Liver (tissue), 9 donors: ENCODE results near the gene SERPINB7. TPM values are rescaled to one million over a fixed set of nuclear protein-coding genes. Genes with fewer than 3 reads are reported as not detected.

ENCODE experiments used
- DNase-seq: peaks from one replicate; pipeline ENCODE4 v3.0.0-alpha.2; 2017; ENCODE audit warnings: low spot score
- H3K27ac ChIP-seq, 2 donors: one replicate each; pipeline ENCODE4 v1.7.0; 2013; ENCODE audit warnings: inconsistent platforms in 2 of 2, low read length in 2 of 2, control low read depth in 1 of 2, low read depth in 1 of 2, mild to moderate bottlenecking in 1 of 2
- H3K27me3 ChIP-seq, 4 donors: one replicate each; pipeline versions ENCODE4 v1.6.1 to v1.7.0; 2013; ENCODE audit warnings: low read length in 3 of 4, inconsistent platforms in 1 of 4, mild to moderate bottlenecking in 1 of 4, moderate library complexity in 1 of 4; ENCODE audit not compliant: control insufficient read depth in 4 of 4, insufficient read depth in 4 of 4
- H3K36me3 ChIP-seq, 4 donors: one replicate each; pipeline versions ENCODE4 v1.6.1 to v1.7.0; 2013; ENCODE audit warnings: low read length in 3 of 4, mild to moderate bottlenecking in 3 of 4, low read depth in 1 of 4, moderate library complexity in 1 of 4; ENCODE audit not compliant: control insufficient read depth in 4 of 4, insufficient read depth in 3 of 4
- H3K4me1 ChIP-seq, 4 donors: one replicate each; pipeline versions ENCODE4 v1.6.1 to v1.7.0; 2013; ENCODE audit warnings: low read length in 3 of 4, mild to moderate bottlenecking in 3 of 4, moderate library complexity in 1 of 4; ENCODE audit not compliant: control insufficient read depth in 4 of 4, insufficient read depth in 4 of 4
- H3K4me3 ChIP-seq, 3 donors: one replicate each; pipeline versions ENCODE4 v1.6.1 to v1.7.0; 2013; ENCODE audit warnings: low read length in 3 of 3, control low read depth in 1 of 3, low read depth in 1 of 3, mild to moderate bottlenecking in 1 of 3
- H3K9ac ChIP-seq, 2 donors: one replicate each; pipeline ENCODE4 v1.7.0; 2013; ENCODE audit warnings: low read length in 2 of 2, mild to moderate bottlenecking in 2 of 2, moderate library complexity in 2 of 2, control low read depth in 1 of 2, low read depth in 1 of 2
- H3K9me3 ChIP-seq, 4 donors: one replicate each; pipeline versions ENCODE4 v1.6.1 to v1.7.0; 2013; ENCODE audit warnings: low read length in 3 of 4; ENCODE audit not compliant: control insufficient read depth in 4 of 4
- ATF3 ChIP-seq: IDR thresholded peaks from 2 replicates; pipeline ENCODE4 v1.6.1; 2016; ENCODE audit warnings: antibody characterized with exemption
- CTCF ChIP-seq: fragments of 150-350 bp; IDR thresholded peaks from 2 replicates; pipeline ENCODE4 v1.5.1; 2017; ENCODE audit warnings: improper control_type of control experiment, low read depth, low read length; ENCODE audit not compliant: missing input control
- EGR1 ChIP-seq, 2 donors: IDR thresholded peaks; 2 replicates each; pipeline ENCODE4 v1.6.1; 2016 to 2018; ENCODE audit warnings: antibody characterized with exemption in 2 of 2, low read depth in 2 of 2
- FOXA1 ChIP-seq: IDR thresholded peaks from 2 replicates; pipeline ENCODE4 v1.6.1; 2016; ENCODE audit warnings: antibody characterized with exemption
- FOXA2 ChIP-seq: IDR thresholded peaks from 2 replicates; pipeline ENCODE4 v1.6.1; 2016; ENCODE audit warnings: antibody characterized with exemption
- GABPA ChIP-seq, 2 donors: IDR thresholded peaks in 1 of 2; conservative IDR thresholded peaks in 1 of 2; 2 replicates each; pipeline ENCODE4 v1.6.1; 2016; ENCODE audit warnings: antibody characterized with exemption in 2 of 2, mild to moderate bottlenecking in 1 of 2, moderate library complexity in 1 of 2
- HNF4A ChIP-seq, 2 donors: conservative IDR thresholded peaks; 2 replicates each; pipeline ENCODE4 v1.6.1; 2016; ENCODE audit warnings: antibody characterized with exemption in 2 of 2, mild to moderate bottlenecking in 2 of 2
- HNF4G ChIP-seq: IDR thresholded peaks from 2 replicates; pipeline ENCODE4 v1.6.1; 2016; ENCODE audit warnings: antibody characterized with exemption
- JUND ChIP-seq, 2 donors: IDR thresholded peaks; 2 replicates each; pipeline ENCODE4 v1.6.1; 2016; ENCODE audit warnings: antibody characterized with exemption in 2 of 2
- MAX ChIP-seq: IDR thresholded peaks from 2 replicates; pipeline ENCODE4 v1.6.1; 2016; ENCODE audit warnings: antibody characterized with exemption
- NR2F2 ChIP-seq: IDR thresholded peaks from 2 replicates; pipeline ENCODE4 v1.6.1; 2016; ENCODE audit warnings: antibody characterized with exemption
- RAD21 ChIP-seq, 2 donors: IDR thresholded peaks; 2 replicates each; pipeline ENCODE4 v1.6.1; 2016; ENCODE audit warnings: antibody characterized with exemption in 2 of 2, mild to moderate bottlenecking in 2 of 2
- REST ChIP-seq: IDR thresholded peaks from 2 replicates; pipeline ENCODE4 v1.6.1; 2016; ENCODE audit warnings: antibody characterized with exemption, mild to moderate bottlenecking
- RXRA ChIP-seq, 2 donors: IDR thresholded peaks; 2 replicates each; pipeline ENCODE4 v1.6.1; 2017 to 2018; ENCODE audit warnings: antibody characterized with exemption in 2 of 2, mild to moderate bottlenecking in 1 of 2
- SP1 ChIP-seq: IDR thresholded peaks from 2 replicates; pipeline ENCODE4 v1.6.1; 2018; ENCODE audit warnings: antibody characterized with exemption, mild to moderate bottlenecking
- TAF1 ChIP-seq: conservative IDR thresholded peaks from 2 replicates; pipeline ENCODE4 v1.6.1; 2016; ENCODE audit warnings: antibody characterized with exemption, mild to moderate bottlenecking
- YY1 ChIP-seq: IDR thresholded peaks from 2 replicates; pipeline ENCODE4 v1.6.1; 2016; ENCODE audit warnings: antibody characterized with exemption, mild to moderate bottlenecking
- ZBTB33 ChIP-seq: IDR thresholded peaks from 2 replicates; pipeline ENCODE4 v1.6.1; 2016; ENCODE audit warnings: antibody characterized with exemption
- WGBS: extraction: QIAGEN DNeasy Blood & Tissue Kit; methylation state at CpG from one replicate; pipeline ENCODE4 v1.1.7; 2013; 5-methylcytosine and 5-hydroxymethylcytosine counted together
- polyA plus RNA-seq, 2 donors: library from polyadenylated mRNA; stranded (reverse) in 1 of 2; unstranded in 1 of 2; fragments of 200-250 nt in 1 of 2; fragments of >200 nt in 1 of 2; fragmentation: Nextera tagmentation in 1 of 2; extraction: Ambion mirVana in 1 of 2; gene quantifications; one replicate each; pipeline versions ENCODE4 v1.2.1 to v1.2.3, GENCODE V29; 2013 to 2015
- total RNA-seq, 2 donors: library from RNA; depleted of rRNA; stranded (reverse); fragments of >200 nt; gene quantifications; one replicate each; pipeline ENCODE4 v1.2.3, GENCODE V29; 2014
- donor health status: healthy.
- donor health status: healthy.
- donor health status: healthy.
- donor health status: healthy.
- donor health status: healthy.

The SERPINB7 gene
- total and polyA plus RNA-seq, 4 donors = not detected

- TF ChIP-seq TAF1 = no peak
- TF ChIP-seq MAX = no peak
- TF ChIP-seq CTCF = no peak
- TF ChIP-seq YY1 = no peak
- TF ChIP-seq EGR1 (IDR thresholded peaks at IDR 0.05; ENCODE audit: low read depth in 2 of 2) = no peak
- TF ChIP-seq RXRA (IDR thresholded peaks at IDR 0.05) = no peak
- no peak for TF ChIP-seq FOXA2
- no peak for TF ChIP-seq FOXA1
- no peak for TF ChIP-seq HNF4G
- TF ChIP-seq GABPA (IDR thresholded peaks at IDR 0.05 in 1 of 2, conservative IDR thresholded peaks at IDR 0.05 in 1 of 2) = no peak
- TF ChIP-seq HNF4A (conservative IDR thresholded peaks at IDR 0.05) = no peak
- TF ChIP-seq NR2F2 = no peak
- TF ChIP-seq REST = no peak
- TF ChIP-seq ATF3 = no peak
- H3K4me1 ChIP-seq = peaks cover 0 to under 1% (median 0%) of the 10 kb centered on the region in 4 donors
- H3K27me3 ChIP-seq = no peaks in the 10 kb centered on the region
- H3K9ac ChIP-seq = no peak overlapping the region
- H3K27ac ChIP-seq = no peak overlapping the region
- no peaks in the 10 kb centered on the region for H3K36me3 ChIP-seq
- WGBS = 75% methylated on average over 5 of the region's 5 CpGs
- H3K9me3 ChIP-seq = no peaks in the 10 kb centered on the region
- H3K4me3 ChIP-seq = no peak overlapping the region
- DNase-seq = no peak
These were observed 44.4 kb upstream of the SERPINB7 start for GRCh38 chr18:63730773-63731172.

GRCh38 chr18:63731215-63731614, 44.0 kb upstream of the SERPINB7 start:
- no peaks in the 10 kb centered on the region for H3K4me1 ChIP-seq
- TF ChIP-seq EGR1 (IDR thresholded peaks at IDR 0.05; ENCODE audit: low read depth in 2 of 2) = no peak
- no peak for TF ChIP-seq JUND (IDR thresholded peaks at IDR 0.05)
- no peak for TF ChIP-seq HNF4G
- TF ChIP-seq ZBTB33 = no peak
- no peak for TF ChIP-seq SP1
- TF ChIP-seq TAF1 = no peak
- TF ChIP-seq GABPA (IDR thresholded peaks at IDR 0.05 in 1 of 2, conservative IDR thresholded peaks at IDR 0.05 in 1 of 2) = no peak
- no peak for TF ChIP-seq RXRA (IDR thresholded peaks at IDR 0.05)
- TF ChIP-seq FOXA1 = no peak
- no peak for TF ChIP-seq RAD21 (IDR thresholded peaks at IDR 0.05)
- TF ChIP-seq NR2F2 = no peak
- TF ChIP-seq FOXA2 = no peak
- TF ChIP-seq CTCF = no peak
- no peak for TF ChIP-seq ATF3
- no peak for TF ChIP-seq MAX

More at GRCh38 chr18:63731215-63731614, 44.0 kb upstream of the SERPINB7 start:
- H3K27ac ChIP-seq = no peak overlapping the region
- H3K9ac ChIP-seq = no peak overlapping the region
- no peaks in the 10 kb centered on the region for H3K36me3 ChIP-seq
- H3K9me3 ChIP-seq = no peaks in the 10 kb centered on the region
- no peak for DNase-seq
- no peaks in the 10 kb centered on the region for H3K27me3 ChIP-seq
- WGBS = 88% methylated on average over 3 of the region's 3 CpGs
- no peak overlapping the region for H3K4me3 ChIP-seq
